Mucosa of stomach (tissue), 1 donor: ENCODE data around the gene HP.
A peak's percentile ranks its signal among the peaks of the same experiment; 100 is the strongest.
"Not testable (repeated sequence)": the region's sequence is repeated elsewhere in the genome, so short reads cannot be mapped to it uniquely, and the experiment has no call there.

Experiments used
- H3K27me3 ChIP-seq: one replicate; pipeline ENCODE4 v1.7.0; 2013; ENCODE audit warnings: mild to moderate bottlenecking, low read length; ENCODE audit not compliant: control insufficient read depth, insufficient read depth
- H3K36me3 ChIP-seq: one replicate; pipeline ENCODE4 v1.7.0; 2013; ENCODE audit warnings: low read length; ENCODE audit not compliant: control insufficient read depth, insufficient read depth
- H3K4me1 ChIP-seq: one replicate; pipeline ENCODE4 v1.7.0; 2013; ENCODE audit warnings: mild to moderate bottlenecking, low read length; ENCODE audit not compliant: control insufficient read depth, insufficient read depth
- H3K4me3 ChIP-seq: one replicate; pipeline ENCODE4 v1.7.0; 2013; ENCODE audit warnings: low read length
- H3K9ac ChIP-seq: one replicate; pipeline ENCODE4 v1.7.0; 2013; ENCODE audit warnings: mild to moderate bottlenecking, low read length, moderate library complexity
- H3K9me3 ChIP-seq: one replicate; pipeline ENCODE4 v1.7.0; 2013; ENCODE audit warnings: mild to moderate bottlenecking, low read length, moderate library complexity; ENCODE audit not compliant: control insufficient read depth
- donor health status: Pancreatic carcinoma.

HP gene

GRCh38 chr16:72054254-72054847 lies at the start of gene HP:
Gene HP, plus strand, starts transcription at chr16:72054505. Its CDS starts 148 bp downstream, at chr16:72054653.
- H3K36me3 ChIP-seq, H3K27me3 ChIP-seq, H3K4me1 ChIP-seq, H3K9me3 ChIP-seq, H3K9ac ChIP-seq, H3K4me3 ChIP-seq: not testable (repeated sequence)

GRCh38 chr16:72008065-72008423 lies 46.3 kb upstream of the HP start:
- H3K9ac ChIP-seq, H3K4me3 ChIP-seq, H3K27me3 ChIP-seq, H3K36me3 ChIP-seq, H3K4me1 ChIP-seq, H3K9me3 ChIP-seq: not testable (repeated sequence)

- Histone ChIP-seq H3K9me3 (no peaks in the 10 kb centered on the region), H3K4me1 (peaks cover 8% of the 10 kb centered on the region), H3K4me3 (peak within 1 kb of the TSS; percentile 92), H3K36me3 (no peaks in the 10 kb centered on the region), H3K9ac (peak within 1 kb of the TSS; percentile 61), H3K27me3 (no peaks in the 10 kb centered on the region)
These were observed 45.7 kb upstream of the HP start, which contains the start of gene DHODH for GRCh38 chr16:72008424-72009216. Gene DHODH, plus strand, starts transcription at chr16:72008744. Its CDS starts 21 bp downstream, at chr16:72008765.

GRCh38 chr16:72009779-72010178 lies 44.5 kb upstream of the HP start:
- H3K4me3 ChIP-seq: no peak overlapping the region
- no peaks in the 10 kb centered on the region for H3K27me3 ChIP-seq
- H3K4me1 ChIP-seq: peaks cover 20% of the 10 kb centered on the region
- no peaks in the 10 kb centered on the region for H3K9me3 ChIP-seq
- H3K36me3 ChIP-seq: no peaks in the 10 kb centered on the region
- no peak overlapping the region for H3K9ac ChIP-seq

GRCh38 chr16:72012607-72013006 lies 41.7 kb upstream of the HP start:
- Histone ChIP-seq H3K4me1 (peaks cover 30% of the 10 kb centered on the region), H3K36me3 (no peaks in the 10 kb centered on the region), H3K9me3 (no peaks in the 10 kb centered on the region), H3K9ac (no peak overlapping the region), H3K27me3 (no peaks in the 10 kb centered on the region), H3K4me3 (no peak overlapping the region)

GRCh38 chr16:72013389-72013788 lies 40.9 kb upstream of the HP start:
- Histone ChIP-seq H3K4me3 (no peak overlapping the region), H3K36me3 (no peaks in the 10 kb centered on the region)

GRCh38 chr16:72013888-72014581 lies 40.3 kb upstream of the HP start:
- no peaks in the 10 kb centered on the region for H3K27me3 ChIP-seq
- H3K4me1 ChIP-seq: peaks cover 30% of the 10 kb centered on the region
- no peaks in the 10 kb centered on the region for H3K36me3 ChIP-seq
- H3K9ac ChIP-seq: no peak overlapping the region
- H3K4me3 ChIP-seq: no peak overlapping the region
- no peaks in the 10 kb centered on the region for H3K9me3 ChIP-seq

More at GRCh38 chr16:72013389-72013788, 40.9 kb upstream of the HP start:
- Histone ChIP-seq H3K27me3 (no peaks in the 10 kb centered on the region), H3K4me1 (peaks cover 30% of the 10 kb centered on the region), H3K9me3 (no peaks in the 10 kb centered on the region), H3K9ac (no peak overlapping the region)

GRCh38 chr16:72014675-72015074 lies 39.6 kb upstream of the HP start:
- Histone ChIP-seq H3K4me3 (no peak overlapping the region), H3K9ac (no peak overlapping the region), H3K4me1 (peaks cover 30% of the 10 kb centered on the region), H3K36me3 (no peaks in the 10 kb centered on the region), H3K27me3 (no peaks in the 10 kb centered on the region), H3K9me3 (no peaks in the 10 kb centered on the region)

GRCh38 chr16:72015124-72015523 lies 39.2 kb upstream of the HP start:
- Histone ChIP-seq H3K9me3 (no peaks in the 10 kb centered on the region), H3K36me3 (no peaks in the 10 kb centered on the region)

GRCh38 chr16:72018470-72018869 lies 35.8 kb upstream of the HP start:
- H3K9ac ChIP-seq: no peak overlapping the region

More at GRCh38 chr16:72015124-72015523, 39.2 kb upstream of the HP start:
- Histone ChIP-seq H3K27me3 (no peaks in the 10 kb centered on the region), H3K9ac (no peak overlapping the region), H3K4me1 (peaks cover 30% of the 10 kb centered on the region), H3K4me3 (no peak overlapping the region)

GRCh38 chr16:72021043-72021442 lies 33.3 kb upstream of the HP start:
- Histone ChIP-seq H3K27me3 (no peaks in the 10 kb centered on the region), H3K36me3 (peaks cover 5% of the 10 kb centered on the region), H3K4me1 (peaks cover 2% of the 10 kb centered on the region), H3K4me3 (no peak overlapping the region), H3K9ac (no peak overlapping the region), H3K9me3 (no peaks in the 10 kb centered on the region)

More at GRCh38 chr16:72018470-72018869, 35.8 kb upstream of the HP start:
- H3K9me3 ChIP-seq: no peaks in the 10 kb centered on the region
- H3K27me3 ChIP-seq: no peaks in the 10 kb centered on the region
- H3K4me3 ChIP-seq: no peak overlapping the region
- no peaks in the 10 kb centered on the region for H3K36me3 ChIP-seq
- peaks cover 23% of the 10 kb centered on the region for H3K4me1 ChIP-seq

GRCh38 chr16:72022127-72022526 lies 32.2 kb upstream of the HP start:
- Histone ChIP-seq H3K27me3 (no peaks in the 10 kb centered on the region), H3K4me1 (no peaks in the 10 kb centered on the region), H3K36me3 (peaks cover 5% of the 10 kb centered on the region), H3K9me3 (no peaks in the 10 kb centered on the region), H3K9ac (no peak overlapping the region), H3K4me3 (no peak overlapping the region)
